Esophagus muscularis mucosa (tissue), 4 donors: ENCODE measurements around the gene LYL1.

Source experiments
- EP300 ChIP-seq: sonication (generic); formaldehyde crosslinking; IDR thresholded peaks from one replicate; pipeline ENCODE4 v1.6.1; 2017; ENCODE audit warnings: antibody characterized with exemption
- POLR2A ChIP-seq: fragments of 450-650 bp; IDR thresholded peaks from one replicate; pipeline ENCODE4 v1.6.1; 2017; ENCODE audit warnings: antibody characterized with exemption, moderate library complexity, mild to moderate bottlenecking, low read depth
- POLR2AphosphoS5 ChIP-seq, 2 donors: sonication (generic); formaldehyde crosslinking; IDR thresholded peaks; one replicate each; pipeline ENCODE4 v1.6.1; 2017; ENCODE audit warnings: antibody characterized with exemption in 2 of 2
- TF ChIP-seq, protein P1 (sequence below), 3 experiments: fragments of 200-600 bp in 2 of 3; fragments of 450-650 bp in 1 of 3; sonication (generic) in 2 of 3; IDR thresholded peaks; one replicate each; pipeline ENCODE4 v1.5.1; 2017 to 2019; ENCODE audit warnings: antibody characterized with exemption in 3 of 3, mild to moderate bottlenecking in 2 of 3, moderate library complexity in 1 of 3

DNA sequence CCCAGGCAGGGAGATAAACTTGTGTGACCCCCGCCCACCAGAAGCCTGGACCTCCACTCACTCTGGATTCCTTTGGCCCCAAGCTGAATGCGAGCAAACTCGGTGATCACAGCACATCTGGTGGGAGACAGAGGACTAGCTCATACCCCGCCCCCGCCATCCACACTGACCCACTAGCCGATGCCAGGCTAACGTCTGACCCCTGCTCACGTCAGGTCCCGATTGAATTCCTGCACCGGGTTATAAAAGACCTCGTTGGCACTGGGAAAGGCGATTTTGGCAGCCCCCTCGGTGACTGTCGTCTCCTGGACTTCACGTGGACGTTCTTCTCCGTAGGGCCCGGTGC, 13.3 kb upstream of the LYL1 start:
- TF ChIP-seq, protein P1, sequence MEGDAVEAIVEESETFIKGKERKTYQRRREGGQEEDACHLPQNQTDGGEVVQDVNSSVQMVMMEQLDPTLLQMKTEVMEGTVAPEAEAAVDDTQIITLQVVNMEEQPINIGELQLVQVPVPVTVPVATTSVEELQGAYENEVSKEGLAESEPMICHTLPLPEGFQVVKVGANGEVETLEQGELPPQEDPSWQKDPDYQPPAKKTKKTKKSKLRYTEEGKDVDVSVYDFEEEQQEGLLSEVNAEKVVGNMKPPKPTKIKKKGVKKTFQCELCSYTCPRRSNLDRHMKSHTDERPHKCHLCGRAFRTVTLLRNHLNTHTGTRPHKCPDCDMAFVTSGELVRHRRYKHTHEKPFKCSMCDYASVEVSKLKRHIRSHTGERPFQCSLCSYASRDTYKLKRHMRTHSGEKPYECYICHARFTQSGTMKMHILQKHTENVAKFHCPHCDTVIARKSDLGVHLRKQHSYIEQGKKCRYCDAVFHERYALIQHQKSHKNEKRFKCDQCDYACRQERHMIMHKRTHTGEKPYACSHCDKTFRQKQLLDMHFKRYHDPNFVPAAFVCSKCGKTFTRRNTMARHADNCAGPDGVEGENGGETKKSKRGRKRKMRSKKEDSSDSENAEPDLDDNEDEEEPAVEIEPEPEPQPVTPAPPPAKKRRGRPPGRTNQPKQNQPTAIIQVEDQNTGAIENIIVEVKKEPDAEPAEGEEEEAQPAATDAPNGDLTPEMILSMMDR (IDR thresholded peaks at IDR 0.05), result no peak
- TF ChIP-seq POLR2AphosphoS5 (IDR thresholded peaks at IDR 0.05) (no peak), POLR2A (no peak), EP300 (no peak)
